HCT116 (cell line): ENCODE data around the gene TMEM87A. TPM values are rescaled to one million over a fixed set of nuclear protein-coding genes. Genes with fewer than 3 reads are reported as not detected.

Source experiments
- ATAC-seq: fragments of 200-7000 bp; cut with Tn5 transposase; 2 replicates; pipeline ENCODE4 v1.9.1; 2020; ENCODE audit warnings: mild to moderate bottlenecking, moderate library complexity
- BruUV-seq: library from RNA; stranded (reverse); fragments of 400-500 nt; replicated peaks from 2 replicates; lab custom pipeline; 2021; lab: Mats Ljungman, UMichigan
- CTCF ChIA-PET: fragments of 300-600 bp; sonication (Branson Sonifier 250); formaldehyde crosslinking; loops from one replicate; lab custom pipeline; 2021; ENCODE audit warnings: antibody characterized with exemption; lab: Charles Lee
- POLR2A ChIA-PET: fragments of 300-600, 350-600 bp; sonication (Branson Sonifier 250); formaldehyde crosslinking; loops from one replicate; lab custom pipeline; 2021; ENCODE audit warnings: antibody characterized with exemption; lab: Charles Lee
- RAD21 ChIA-PET, 2 experiments: fragments of 300-600 bp; sonication (Branson Sonifier 250); formaldehyde crosslinking; loops; one replicate each; lab custom pipeline; 2023; ENCODE audit warnings: low total read pairs in 2 of 2; ENCODE audit not compliant: uncharacterized antibody in 2 of 2, unreplicated experiment in 2 of 2, low non-redundant PET in 1 of 2; lab: Charles Lee
- DNase-seq: peaks from one replicate; pipeline ENCODE4 v3.0.0-alpha.2; 2010; ENCODE audit warnings: low read depth, low spot score
- H2AFZ ChIP-seq: fragments of 200-600 bp; shearing (Covaris generic), sonication (generic); 2 replicates; pipeline ENCODE4 v1.6.1; 2017; ENCODE audit warnings: low read depth, mixed run types, mixed read lengths, antibody characterized with exemption, low read length; ENCODE audit not compliant: poor library complexity, severe bottlenecking
- H3K27ac ChIP-seq: 2 replicates; pipeline ENCODE4 v1.5.1; 2012; ENCODE audit warnings: low read depth, low read length
- H3K27me3 ChIP-seq: fragments of 200-600 bp; sonication (generic); 2 replicates; pipeline ENCODE4 v1.6.1; 2016; ENCODE audit warnings: mixed run types, low read length, mixed read lengths; ENCODE audit not compliant: insufficient read depth
- H3K36me3 ChIP-seq, 2 experiments: fragments of 200-500 bp in 1 of 2; fragments of 200-600 bp in 1 of 2; sonication (Bioruptor generic) in 1 of 2; sonication (generic) in 1 of 2; 2 replicates each; pipeline versions ENCODE4 v1.5.1 to v1.6.1; 2014 to 2016; ENCODE audit warnings: low read length in 2 of 2, inconsistent platforms in 1 of 2, mixed read lengths in 1 of 2, mixed run types in 1 of 2; ENCODE audit not compliant: insufficient read depth in 2 of 2, control insufficient read depth in 1 of 2
- H3K4me1 ChIP-seq, 2 experiments: fragments of 200-600 bp in 1 of 2; sonication (generic) in 1 of 2; 2 replicates each; pipeline versions ENCODE4 v1.5.1 to v1.6.1; 2012 to 2017; ENCODE audit warnings: low read length in 2 of 2, inconsistent platforms in 1 of 2, mild to moderate bottlenecking in 1 of 2, mixed read lengths in 1 of 2, mixed run types in 1 of 2, moderate library complexity in 1 of 2; ENCODE audit not compliant: insufficient read depth in 2 of 2, control insufficient read depth in 1 of 2
- H3K4me2 ChIP-seq: fragments of 200-600 bp; sonication (generic); 2 replicates; pipeline ENCODE4 v1.6.1; 2017; ENCODE audit warnings: mixed run types, low read length, mixed read lengths
- H3K4me3 ChIP-seq, 2 experiments: fragments of 200-600 bp in 1 of 2; sonication (generic) in 1 of 2; replicated peaks in 1 of 2; 2 replicates each; pipeline ENCODE4 v1.5.1; 2011 to 2016; ENCODE audit warnings: low read length in 2 of 2, control low read depth in 1 of 2, low read depth in 1 of 2, mild to moderate bottlenecking in 1 of 2, mixed read lengths in 1 of 2, mixed run types in 1 of 2
- H3K79me2 ChIP-seq: fragments of 200-600 bp; sonication (generic); 2 replicates; pipeline ENCODE4 v1.6.1; 2017; ENCODE audit warnings: mild to moderate bottlenecking, mixed run types, low read length, moderate library complexity, mixed read lengths; ENCODE audit not compliant: insufficient read depth
- H3K9ac ChIP-seq: fragments of 200-600 bp; sonication (generic); 2 replicates; pipeline ENCODE4 v1.6.1; 2016; ENCODE audit warnings: low read length, mixed read lengths
- H3K9me2 ChIP-seq: fragments of 200-600 bp; sonication (generic), shearing (Covaris generic); 2 replicates; pipeline ENCODE4 v1.6.1; 2017; ENCODE audit warnings: mixed run types, mild to moderate bottlenecking, moderate library complexity; ENCODE audit not compliant: insufficient read depth
- H3K9me3 ChIP-seq, 2 experiments: fragments of 200-500 bp in 1 of 2; fragments of 200-600 bp in 1 of 2; sonication (Bioruptor generic) in 1 of 2; sonication (generic) in 1 of 2; 2 replicates each; pipeline ENCODE4 v1.6.1; 2014 to 2017; ENCODE audit warnings: low read length in 2 of 2, mixed read lengths in 2 of 2, inconsistent platforms in 1 of 2, low read depth in 1 of 2, mild to moderate bottlenecking in 1 of 2, mixed run types in 1 of 2, moderate library complexity in 1 of 2; ENCODE audit not compliant: control insufficient read depth in 1 of 2, insufficient read depth in 1 of 2
- H4K20me1 ChIP-seq: fragments of 200-600 bp; sonication (generic), shearing (Covaris generic); 2 replicates; pipeline ENCODE4 v1.6.1; 2017; ENCODE audit warnings: mixed run types, mild to moderate bottlenecking, moderate library complexity; ENCODE audit not compliant: insufficient read depth
- CBX3 ChIP-seq: IDR thresholded peaks from 2 replicates; pipeline ENCODE4 v1.6.1; 2012; ENCODE audit warnings: low read depth
- CEBPB ChIP-seq: IDR thresholded peaks from 2 replicates; pipeline ENCODE4 v1.6.1; 2012; ENCODE audit warnings: low read depth
- ELF1 ChIP-seq: IDR thresholded peaks from 2 replicates; pipeline ENCODE4 v1.6.1; 2012; ENCODE audit warnings: low read depth, borderline replicate concordance
- EZH2 ChIP-seq: fragments of 200-600 bp; sonication (generic); IDR thresholded peaks from 2 replicates; pipeline ENCODE4 v1.6.1; 2017; ENCODE audit warnings: antibody characterized with exemption, mixed run types
- EZH2phosphoT487 ChIP-seq: fragments of 200-600 bp; IDR thresholded peaks from 2 replicates; pipeline ENCODE4 v1.6.1; 2018; ENCODE audit warnings: antibody characterized with exemption, borderline replicate concordance
- FOSL1 ChIP-seq: IDR thresholded peaks from 2 replicates; pipeline ENCODE4 v1.6.1; 2012; ENCODE audit warnings: low read depth
- JUND ChIP-seq: IDR thresholded peaks from 2 replicates; pipeline ENCODE4 v1.6.1; 2012
- MAX ChIP-seq: IDR thresholded peaks from 2 replicates; pipeline ENCODE4 v1.6.1; 2012
- POLR2A ChIP-seq: IDR thresholded peaks from 2 replicates; pipeline ENCODE4 v1.7.0; 2011; ENCODE audit warnings: borderline replicate concordance; ENCODE audit not compliant: insufficient read depth, insufficient read length; ENCODE audit errors: extremely low read depth
- RAD21 ChIP-seq: IDR thresholded peaks from 2 replicates; pipeline ENCODE4 v1.6.1; 2012; ENCODE audit warnings: low read depth, mild to moderate bottlenecking
- REST ChIP-seq: IDR thresholded peaks from 2 replicates; pipeline ENCODE4 v1.6.1; 2012; ENCODE audit warnings: low read depth
- SP1 ChIP-seq: IDR thresholded peaks from 2 replicates; pipeline ENCODE4 v1.6.1; 2012; ENCODE audit warnings: low read depth
- SRF ChIP-seq: IDR thresholded peaks from 2 replicates; pipeline ENCODE4 v1.6.1; 2012; ENCODE audit warnings: low read depth
- TCF7L2 ChIP-seq: IDR thresholded peaks from 2 replicates; pipeline ENCODE4 v1.7.0; 2011; ENCODE audit warnings: borderline replicate concordance, inconsistent platforms; ENCODE audit not compliant: insufficient read depth, insufficient read length; ENCODE audit errors: extremely low read depth
- YY1 ChIP-seq: IDR thresholded peaks from 2 replicates; pipeline ENCODE4 v1.6.1; 2011; ENCODE audit warnings: low read length, low read depth, moderate library complexity, mild to moderate bottlenecking; ENCODE audit not compliant: insufficient replicate concordance; ENCODE audit errors: extremely low read depth
- ZFX ChIP-seq: fragments of 450-650 bp; IDR thresholded peaks from 2 replicates; pipeline ENCODE4 v1.6.1; 2017
- intact Hi-C: fragments of 100-400 bp; cut with micrococcal nuclease; formaldehyde crosslinking; loops from 2 replicates; pipeline ENCODE4 v1.10.0; 2022
- total RNA-seq: library from RNA; stranded (reverse); gene quantifications from one replicate; pipeline ENCODE4 v1.2.1, GENCODE V29; 2021; ENCODE audit not compliant: unreplicated experiment
- TF ChIP-seq, protein P1 (sequence below): IDR thresholded peaks from 2 replicates; pipeline ENCODE4 v1.6.1; 2012

The TMEM87A gene
- total RNA-seq, 1 experiment from 2014 or later, result 44.0 TPM

DNA sequence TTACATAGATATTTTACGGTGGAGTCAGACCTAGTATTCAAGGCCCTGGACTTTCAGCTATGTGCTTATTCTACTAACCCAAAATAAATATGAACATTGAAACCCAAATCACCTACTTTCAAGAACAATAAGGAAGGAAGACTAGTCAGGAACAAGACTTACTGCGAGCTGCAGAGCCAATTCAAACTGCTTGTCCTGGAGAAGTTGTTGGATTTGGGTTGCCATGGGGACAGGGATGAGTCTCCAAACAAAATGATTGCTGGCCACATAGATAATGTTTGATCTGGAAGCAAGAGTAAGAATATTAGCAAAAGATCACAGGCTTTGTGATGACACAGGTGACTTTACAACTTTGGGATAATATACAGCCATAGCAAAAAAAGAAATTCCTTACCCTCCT is 95.2 kb downstream of the TMEM87A start:
- CTCF ChIA-PET, result no interaction called here
- ATAC-seq (no peak), DNase-seq (no peak)
- BruUV-seq, result no TSS peak
- Histone ChIP-seq H3K27ac (no peak overlapping the region), H3K9ac (no peak overlapping the region), H4K20me1 (no peaks in the 10 kb centered on the region), H3K4me2 (no peak overlapping the region), H2AFZ (no peak overlapping the region), H3K9me3 (no peaks in the 10 kb centered on the region), H3K36me3 (peaks cover 0 to 19% of the 10 kb centered on the region in 2 experiments; a peak in 3 of 4 replicates), H3K27me3 (no peaks in the 10 kb centered on the region), H3K9me2 (no peaks in the 10 kb centered on the region), H3K79me2 (no peaks in the 10 kb centered on the region), H3K4me3 (no peak overlapping the region), H3K4me1 (no peaks in the 10 kb centered on the region)
- TF ChIP-seq MAX (no peak), POLR2A (no peak), ZFX (no peak), RAD21 (no peak), FOSL1 (no peak), YY1 (no peak), ELF1 (no peak), EZH2phosphoT487 (no peak), CEBPB (no peak), CBX3 (no peak), REST (no peak), JUND (no peak), SP1 (no peak), EZH2 (no peak), SRF (no peak), TCF7L2 (no peak)
- TF ChIP-seq, protein P1, sequence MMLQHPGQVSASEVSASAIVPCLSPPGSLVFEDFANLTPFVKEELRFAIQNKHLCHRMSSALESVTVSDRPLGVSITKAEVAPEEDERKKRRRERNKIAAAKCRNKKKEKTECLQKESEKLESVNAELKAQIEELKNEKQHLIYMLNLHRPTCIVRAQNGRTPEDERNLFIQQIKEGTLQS, result no peak
- intact Hi-C loops, result no loop called here
- POLR2A ChIA-PET, result no interaction called here
- RAD21 ChIA-PET, result no interaction called here
